Stimulated activated CD8-positive, alpha-beta memory T cell treated with anti-CD3 and anti-CD28 coated beads, Interleukin-12 subunit alpha, Interleukin-12 subunit beta, amount 100 ng/mL, for 4 hours (primary cell): ENCODE measurements around the gene PRMT1.

ENCODE experiments used
- DNase-seq: peaks from one replicate; pipeline ENCODE4 v3.0.0-alpha.2; 2020; ENCODE audit warnings: low read depth

PRMT1 gene

GRCh38 chr19:49669516-49669915 lies 7.6 kb upstream of the PRMT1 start:
- DNase-seq: no peak

GRCh38 chr19:49672131-49672919 lies 4.7 kb upstream of the PRMT1 start:
- DNase-seq: peak; percentile 50

- DNase-seq: no peak
Measured at GRCh38 chr19:49676136-49676783, 811 bp upstream of the PRMT1 start.

- peak; percentile 95 for DNase-seq
Measured at GRCh38 chr19:49676784-49677230, 264 bp upstream of the PRMT1 start.

GRCh38 chr19:49677901-49678674 lies 1.0 kb downstream of the PRMT1 start:
- peak; percentile 60 for DNase-seq

- no peak for DNase-seq
Measured at GRCh38 chr19:49678985-49679770, 2.1 kb downstream of the PRMT1 start.

- DNase-seq: no peak
Measured at GRCh38 chr19:49679771-49680413, 2.8 kb downstream of the PRMT1 start.

- peak; percentile 84 for DNase-seq
Measured at GRCh38 chr19:49680421-49681351, 3.6 kb downstream of the PRMT1 start.

GRCh38 chr19:49681830-49682229 lies 4.8 kb downstream of the PRMT1 start:
- DNase-seq: no peak

GRCh38 chr19:49682274-49682673 lies 5.2 kb downstream of the PRMT1 start:
- no peak for DNase-seq

- DNase-seq: no peak
Measured at GRCh38 chr19:49683814-49684250, 6.8 kb downstream of the PRMT1 start.

GRCh38 chr19:49684251-49684982 lies 7.3 kb downstream of the PRMT1 start:
- no peak for DNase-seq

GRCh38 chr19:49684983-49685553 lies 8.0 kb downstream of the PRMT1 start:
- no peak for DNase-seq

- no peak for DNase-seq
Measured at GRCh38 chr19:49685845-49686332, 8.8 kb downstream of the PRMT1 start.

- no peak for DNase-seq
Measured at GRCh38 chr19:49686503-49687088, 9.5 kb downstream of the PRMT1 start.

GRCh38 chr19:49687150-49687549 lies 10.1 kb downstream of the PRMT1 start:
- no peak for DNase-seq

- DNase-seq: no peak
Measured at GRCh38 chr19:49687566-49688316, 10.7 kb downstream of the PRMT1 start.
